Measurements from ENCODE around the gene CRTC2. TPM values are rescaled to one million over a fixed set of nuclear protein-coding genes. Genes with fewer than 3 reads are reported as not detected.

CRTC2 gene
- total and polyA plus RNA-seq, 9 of the 15 experiments (the other 6 are each of a cell fraction or from before 2014, with no cell fraction given): 2.7 to 26.4 (median 10.2) TPM

- no peak for TF ChIP-seq STAT5B (CRISPR knock-in tag; IDR thresholded peaks at IDR 0.05)
- no peak for TF ChIP-seq ARID4B (CRISPR knock-in tag; IDR thresholded peaks at IDR 0.05)
- peak; percentile 81; the same call in 1 of the 2 replicates for TF ChIP-seq ZBTB7A (IDR thresholded peaks at IDR 0.05; ENCODE audit: borderline replicate concordance, control insufficient read depth, low read depth, low read length)
- no peak for TF ChIP-seq CREBBP (IDR thresholded peaks at IDR 0.05; ENCODE audit: low read depth, low read length)
- no peak for TF ChIP-seq SMARCC2 (IDR thresholded peaks at IDR 0.05; ENCODE audit: low read depth)
- TF ChIP-seq ZNF609 (CRISPR knock-in tag; IDR thresholded peaks at IDR 0.05; ENCODE audit: borderline replicate concordance): no peak
- TF ChIP-seq SMAD2 (IDR thresholded peaks at IDR 0.05; ENCODE audit: low read depth, low read length): no peak
- no peak for TF ChIP-seq PTBP1 (IDR thresholded peaks at IDR 0.05; ENCODE audit: low read depth, low read length)
- no peak; the same call in 1 of the 2 replicates for TF ChIP-seq CREM (IDR thresholded peaks at IDR 0.05; ENCODE audit: low read depth)
- TF ChIP-seq ZNF3 (CRISPR knock-in tag; IDR thresholded peaks at IDR 0.05): no peak
- TF ChIP-seq ZEB2 (IDR thresholded peaks at IDR 0.05): no peak
- no peak for TF ChIP-seq ILK (tag; IDR thresholded peaks at IDR 0.05; ENCODE audit: borderline replicate concordance, low read depth)
- no peak for TF ChIP-seq NCOA4 (IDR thresholded peaks at IDR 0.05; ENCODE audit: partially characterized antibody)
- TF ChIP-seq MIER1 (IDR thresholded peaks at IDR 0.05; ENCODE audit: low read depth): no peak
- TF ChIP-seq ESRRB (CRISPR knock-in tag; IDR thresholded peaks at IDR 0.05; ENCODE audit: borderline replicate concordance): no peak
- no peak for TF ChIP-seq SRSF7 (optimal IDR thresholded peaks at IDR 0.05; ENCODE audit: low read depth, low read length)
Measured at GRCh38 chr1:153922972-153923925, 35.2 kb downstream of the CRTC2 start, which contains the start of gene GATAD2B (continued).

Measured in K562 (cell line).